Calu3 (cell line): ENCODE results near the gene GTF3C5. TPM values are rescaled to one million over a fixed set of nuclear protein-coding genes. Genes with fewer than 3 reads are reported as not detected.

Source experiments
- BruUV-seq: library from RNA; stranded (reverse); fragments of 400-500 nt; replicated peaks from 2 replicates; lab custom pipeline; 2021; lab: Mats Ljungman, UMichigan
- CTCF ChIA-PET: fragments of 300-600 bp; sonication (Branson Sonifier 250); formaldehyde crosslinking; loops from one replicate; lab custom pipeline; 2022; ENCODE audit warnings: antibody characterized with exemption; lab: Charles Lee
- DNase-seq: peaks from one replicate; pipeline ENCODE4 v3.0.0; 2022
- H3K27ac Mint-ChIP-seq: one replicate; pipeline ENCODE4 v1.8.0; 2022; ENCODE audit warnings: mixed read lengths; ENCODE audit not compliant: unreplicated experiment
- H3K27me3 Mint-ChIP-seq: one replicate; pipeline ENCODE4 v1.8.0; 2022; ENCODE audit warnings: mixed read lengths; ENCODE audit not compliant: unreplicated experiment
- H3K36me3 Mint-ChIP-seq: one replicate; pipeline ENCODE4 v1.8.0; 2022; ENCODE audit warnings: mild to moderate bottlenecking, moderate library complexity, mixed read lengths; ENCODE audit not compliant: insufficient read depth, unreplicated experiment
- H3K4me1 Mint-ChIP-seq: one replicate; pipeline ENCODE4 v1.8.0; 2022; ENCODE audit warnings: mild to moderate bottlenecking, low read depth, mixed read lengths; ENCODE audit not compliant: unreplicated experiment
- H3K4me3 Mint-ChIP-seq: one replicate; pipeline ENCODE4 v1.8.0; 2022; ENCODE audit warnings: mild to moderate bottlenecking, low read depth, moderate library complexity, mixed read lengths; ENCODE audit not compliant: unreplicated experiment
- H3K9me3 Mint-ChIP-seq: one replicate; pipeline ENCODE4 v1.8.0; 2022; ENCODE audit warnings: low read depth, mixed read lengths; ENCODE audit not compliant: unreplicated experiment
- CTCF ChIP-seq: fragments of 200-600 bp; IDR thresholded peaks from one replicate; pipeline ENCODE4 v1.8.0; 2022; ENCODE audit warnings: antibody characterized with exemption; ENCODE audit not compliant: unreplicated experiment
- intact Hi-C: fragments of 100-400 bp; cut with micrococcal nuclease; formaldehyde crosslinking; loops from one replicate; pipeline ENCODE4 v1.10.0; 2022; ENCODE audit not compliant: unreplicated experiment
- total RNA-seq: library from RNA; stranded (reverse); gene quantifications from 2 replicates; pipeline ENCODE4 v1.2.3, GENCODE V29; 2022

GTF3C5 gene
- total RNA-seq, 1 experiment from 2014 or later = 43.7 TPM

GRCh38 chr9:133094842-133095393 lies 64.1 kb downstream of the GTF3C5 start:
- BruUV-seq = no TSS peak
- CTCF ChIA-PET = interaction anchor here (0.6 kb wide), 1 partner anchor 8 kb away, joined by 3 read pairs; no protein-coding TSS in a partner anchor
- peaks cover 7% of the 10 kb centered on the region for H3K9me3 Mint-ChIP-seq
- no peaks in the 10 kb centered on the region for H3K4me1 Mint-ChIP-seq
- no peaks in the 10 kb centered on the region for H3K27me3 Mint-ChIP-seq
- no peak overlapping the region for H3K27ac Mint-ChIP-seq
- H3K4me3 Mint-ChIP-seq = no peak overlapping the region
- no peak for TF ChIP-seq CTCF
- peaks cover 4% of the 10 kb centered on the region for H3K36me3 Mint-ChIP-seq
- no peak for DNase-seq
- intact Hi-C loops = no loop called here

GRCh38 chr9:133098104-133098754 lies 67.4 kb downstream of the GTF3C5 start:
- peaks cover 7% of the 10 kb centered on the region for H3K9me3 Mint-ChIP-seq
- DNase-seq = no peak
- TF ChIP-seq CTCF = no peak
- intact Hi-C loops = no loop called here
- peaks cover 9% of the 10 kb centered on the region for H3K36me3 Mint-ChIP-seq
- H3K4me1 Mint-ChIP-seq = no peaks in the 10 kb centered on the region
- CTCF ChIA-PET = no interaction called here
- H3K27ac Mint-ChIP-seq = no peak overlapping the region
- no TSS peak for BruUV-seq
- no peak overlapping the region for H3K4me3 Mint-ChIP-seq
- H3K27me3 Mint-ChIP-seq = no peaks in the 10 kb centered on the region

GRCh38 chr9:133098871-133099270 lies 68.1 kb downstream of the GTF3C5 start:
- Mint-ChIP-seq H3K4me3 (no peak overlapping the region), H3K4me1 (no peaks in the 10 kb centered on the region), H3K36me3 (peaks cover 11% of the 10 kb centered on the region), H3K27ac (no peak overlapping the region), H3K9me3 (peaks cover 7% of the 10 kb centered on the region), H3K27me3 (no peaks in the 10 kb centered on the region)
- CTCF ChIA-PET = no interaction called here
- DNase-seq = no peak
- no peak for TF ChIP-seq CTCF
- BruUV-seq = no TSS peak
- intact Hi-C loops = no loop called here

- intact Hi-C loops = no loop called here
- peaks cover 7% of the 10 kb centered on the region for H3K9me3 Mint-ChIP-seq
- DNase-seq = no peak
- no peak overlapping the region for H3K4me3 Mint-ChIP-seq
- TF ChIP-seq CTCF = no peak
- no peak overlapping the region for H3K27ac Mint-ChIP-seq
- no peaks in the 10 kb centered on the region for H3K27me3 Mint-ChIP-seq
- CTCF ChIA-PET = no interaction called here
- peaks cover 13% of the 10 kb centered on the region for H3K36me3 Mint-ChIP-seq
- no TSS peak for BruUV-seq
- H3K4me1 Mint-ChIP-seq = no peaks in the 10 kb centered on the region
These were observed 69.1 kb downstream of the GTF3C5 start for GRCh38 chr9:133099726-133100505.
